HG02981 (cell line): Measurements from ENCODE around the gene GATA2.

Experiments used
- ATAC-seq: cut with Tn5 transposase; IDR thresholded peaks from one replicate; pipeline ENCODE4 v1.9.1; 2021; ENCODE audit warnings: mild to moderate bottlenecking, moderate library complexity; ENCODE audit not compliant: unreplicated experiment

GATA2 gene

DNA sequence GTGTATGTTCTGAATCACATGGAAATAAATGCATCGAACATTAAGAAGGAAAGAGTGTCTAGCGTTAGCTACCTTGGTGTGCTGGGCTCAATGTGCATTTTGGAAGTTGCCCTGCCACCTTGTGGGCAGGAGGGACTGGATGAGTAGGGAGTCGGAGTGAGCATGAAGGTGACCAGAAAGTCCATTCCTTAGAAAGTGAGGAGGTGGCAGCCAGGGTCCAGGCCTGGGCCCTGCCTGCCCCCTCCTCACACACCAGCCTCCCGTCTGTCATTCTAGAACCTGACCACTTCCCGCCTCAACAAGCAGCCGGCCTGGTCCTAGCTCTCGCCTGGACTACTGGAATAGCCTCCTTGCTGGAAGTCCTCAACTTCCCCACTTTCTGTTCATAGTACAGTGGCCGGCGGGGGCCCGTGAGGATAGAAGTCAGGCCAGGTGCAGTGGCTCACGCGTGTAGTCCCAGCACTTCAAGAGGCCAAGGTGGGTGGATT is 10.2 kb upstream of the GATA2 start:
- no peak for ATAC-seq

- no peak for ATAC-seq
Measured at GRCh38 chr3:128502712-128503111, 9.7 kb upstream of the GATA2 start.

GRCh38 chr3:128501431-128501830 is 8.4 kb upstream of the GATA2 start:
- ATAC-seq, result no peak

GRCh38 chr3:128500556-128500955 is 7.6 kb upstream of the GATA2 start:
- ATAC-seq, result no peak

GRCh38 chr3:128499724-128500275 is 6.8 kb upstream of the GATA2 start:
- ATAC-seq, result no peak

DNA sequence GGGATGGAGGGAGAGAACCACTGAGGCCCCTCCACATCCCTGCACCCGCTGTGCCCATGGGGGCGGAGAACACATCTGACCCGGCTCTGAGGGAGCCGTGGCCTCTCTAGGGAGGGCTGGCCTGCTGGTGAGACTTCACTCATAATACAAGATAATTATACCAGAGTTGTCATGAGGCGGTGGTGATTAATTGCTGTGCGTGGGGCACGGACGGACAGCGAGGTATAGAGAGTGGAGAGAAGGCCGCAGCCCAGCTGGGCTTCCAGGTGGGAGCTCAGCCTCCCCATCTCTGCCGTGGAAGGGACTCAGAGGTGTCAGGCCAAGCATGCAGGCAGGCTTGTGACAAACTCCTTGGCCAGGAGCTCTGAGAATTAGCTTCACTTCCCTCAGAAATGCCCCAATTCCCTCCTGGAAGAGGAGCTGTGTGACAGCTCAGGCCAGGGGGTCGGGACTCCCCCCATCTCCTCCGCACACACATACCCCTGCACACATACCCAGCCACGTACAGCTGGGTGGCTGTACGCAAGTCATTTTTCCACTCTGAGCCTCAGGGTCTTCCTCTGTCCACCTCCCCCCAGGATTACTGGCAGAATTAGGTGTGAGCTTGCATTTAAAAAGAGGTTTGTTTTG is 6.0 kb upstream of the GATA2 start:
- ATAC-seq, result no peak

DNA sequence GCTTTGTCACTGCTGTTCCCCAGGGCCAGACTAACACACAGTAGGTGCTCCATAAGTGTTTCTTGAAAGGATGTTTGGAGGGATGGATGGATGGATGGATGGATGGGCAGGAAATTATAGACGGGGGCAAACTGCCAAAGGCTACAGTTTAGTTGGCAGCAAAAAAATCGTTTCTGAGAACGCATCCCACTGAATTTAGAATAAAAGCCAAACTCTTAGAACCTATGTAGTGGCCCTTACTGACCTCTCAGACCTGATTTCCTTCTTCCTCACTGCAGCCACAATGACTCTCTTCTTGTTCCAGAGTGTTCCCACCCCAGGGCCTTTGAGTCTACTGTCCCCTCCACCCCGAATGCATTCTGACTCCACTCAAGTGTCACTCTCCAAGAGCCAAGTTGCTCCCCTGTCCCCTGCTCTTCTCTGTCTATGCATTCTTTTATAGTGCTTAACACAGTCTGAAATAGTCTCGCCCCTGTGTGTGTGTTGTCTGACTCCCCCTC is 5.2 kb upstream of the GATA2 start:
- ATAC-seq, result no peak

DNA sequence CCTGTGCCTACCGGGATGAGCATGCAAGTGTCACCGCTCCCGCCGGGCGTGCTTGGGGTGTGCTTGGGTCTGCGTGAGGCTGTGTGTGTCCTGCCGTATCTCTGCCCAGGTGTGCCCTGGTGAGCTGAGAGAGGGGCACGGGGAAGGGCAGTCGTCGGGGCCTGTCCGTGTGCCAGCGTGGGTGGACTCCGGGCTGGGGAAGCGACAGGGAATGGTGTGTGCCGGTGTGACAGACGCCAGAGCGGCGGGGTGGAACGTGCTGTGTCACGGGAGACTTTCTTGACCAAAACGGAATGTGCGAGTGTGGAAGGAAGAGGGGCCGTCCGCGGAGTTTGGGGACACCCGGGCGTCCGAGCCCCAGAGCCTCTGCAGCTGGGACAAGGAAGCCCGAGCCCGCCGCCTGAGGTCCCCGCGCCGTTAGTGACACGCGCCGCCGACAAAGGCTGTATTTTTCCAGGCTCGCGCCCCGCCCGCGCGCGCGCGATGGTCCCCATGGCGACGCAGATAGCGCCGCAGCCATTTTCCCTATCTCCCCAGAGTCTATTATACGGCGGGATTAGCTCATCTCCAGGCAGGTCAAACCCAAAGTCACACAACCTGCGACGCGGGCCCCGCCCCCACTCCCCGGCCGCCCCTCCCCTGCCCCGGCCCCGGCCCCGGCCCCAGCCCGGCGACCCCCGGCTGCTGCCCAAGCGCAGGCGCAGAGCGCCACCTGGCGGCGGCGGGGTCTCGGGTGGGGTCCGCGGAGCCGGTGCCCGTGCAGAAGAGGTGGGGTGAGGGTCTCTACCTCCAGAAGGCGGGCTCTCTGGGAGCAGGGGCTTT is 4.5 kb upstream of the GATA2 start:
- no peak for ATAC-seq

DNA sequence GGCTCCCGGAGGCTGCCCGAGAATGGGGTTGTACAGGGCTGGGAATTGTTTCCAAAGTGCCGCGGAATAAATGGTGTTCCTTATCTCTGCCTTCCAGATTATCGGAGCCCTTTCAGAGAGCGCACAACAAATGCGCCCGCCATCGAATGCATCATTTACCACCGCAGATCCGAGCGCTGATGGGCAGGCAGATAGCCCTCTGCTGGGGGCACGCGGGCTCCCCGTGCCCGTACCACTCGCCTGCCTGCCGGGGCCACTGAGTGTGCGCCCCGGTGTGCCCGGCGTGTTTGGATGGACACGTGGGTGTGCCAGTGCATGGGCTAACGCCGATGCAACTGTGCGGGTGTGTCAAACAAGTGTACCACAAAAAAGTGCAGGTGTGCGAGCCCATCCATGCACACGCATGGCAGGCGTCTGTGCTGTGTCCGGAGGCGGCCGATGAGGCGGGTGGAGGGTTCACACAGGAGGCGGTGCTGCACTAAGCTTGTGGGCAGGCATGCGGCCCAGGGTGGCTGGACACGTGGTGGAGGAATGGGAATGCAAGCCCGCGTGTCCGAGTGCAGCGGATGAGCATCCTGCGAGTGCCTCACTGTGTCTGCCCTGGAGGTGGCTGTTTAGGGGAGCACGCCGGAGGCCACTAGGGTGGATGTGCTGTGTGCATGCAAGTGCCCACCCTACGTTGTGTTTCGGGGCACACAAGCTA is 3.8 kb upstream of the GATA2 start:
- no peak for ATAC-seq

DNA sequence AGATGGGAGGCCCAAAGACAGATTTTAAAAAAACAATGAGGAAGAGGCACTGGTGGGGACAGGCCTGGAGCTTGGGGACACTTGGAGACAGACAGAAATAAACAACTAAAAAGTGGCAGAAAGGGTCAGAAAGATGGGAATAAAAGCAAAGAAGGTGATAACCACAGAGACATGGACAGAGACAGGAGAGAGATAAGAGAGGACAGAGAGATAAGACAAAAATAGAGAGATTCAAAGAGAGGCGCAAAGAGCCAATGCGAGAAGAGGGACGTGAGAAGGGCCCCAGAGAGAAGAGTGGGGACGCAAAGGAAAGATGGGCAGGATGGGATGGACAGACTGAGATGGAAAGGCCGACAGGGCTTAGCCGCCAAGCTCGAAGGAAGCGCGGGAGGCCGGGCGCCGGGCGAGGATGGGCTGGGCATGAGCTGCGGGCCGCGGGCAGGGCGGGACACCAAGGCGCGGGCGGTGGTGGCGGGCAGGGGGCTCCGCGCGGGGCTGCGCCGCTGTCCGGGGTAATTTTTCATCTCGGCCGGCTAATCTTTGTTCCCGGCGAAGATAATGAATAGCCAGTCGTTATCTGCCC is 3.1 kb upstream of the GATA2 start:
- no peak for ATAC-seq

GRCh38 chr3:128495435-128495970 is 2.5 kb upstream of the GATA2 start:
- no peak for ATAC-seq

GRCh38 chr3:128494367-128494650 is 1.3 kb upstream of the GATA2 start:
- no peak for ATAC-seq

- ATAC-seq, result no peak
Measured at GRCh38 chr3:128493570-128494366, 767 bp upstream of the GATA2 start.

DNA sequence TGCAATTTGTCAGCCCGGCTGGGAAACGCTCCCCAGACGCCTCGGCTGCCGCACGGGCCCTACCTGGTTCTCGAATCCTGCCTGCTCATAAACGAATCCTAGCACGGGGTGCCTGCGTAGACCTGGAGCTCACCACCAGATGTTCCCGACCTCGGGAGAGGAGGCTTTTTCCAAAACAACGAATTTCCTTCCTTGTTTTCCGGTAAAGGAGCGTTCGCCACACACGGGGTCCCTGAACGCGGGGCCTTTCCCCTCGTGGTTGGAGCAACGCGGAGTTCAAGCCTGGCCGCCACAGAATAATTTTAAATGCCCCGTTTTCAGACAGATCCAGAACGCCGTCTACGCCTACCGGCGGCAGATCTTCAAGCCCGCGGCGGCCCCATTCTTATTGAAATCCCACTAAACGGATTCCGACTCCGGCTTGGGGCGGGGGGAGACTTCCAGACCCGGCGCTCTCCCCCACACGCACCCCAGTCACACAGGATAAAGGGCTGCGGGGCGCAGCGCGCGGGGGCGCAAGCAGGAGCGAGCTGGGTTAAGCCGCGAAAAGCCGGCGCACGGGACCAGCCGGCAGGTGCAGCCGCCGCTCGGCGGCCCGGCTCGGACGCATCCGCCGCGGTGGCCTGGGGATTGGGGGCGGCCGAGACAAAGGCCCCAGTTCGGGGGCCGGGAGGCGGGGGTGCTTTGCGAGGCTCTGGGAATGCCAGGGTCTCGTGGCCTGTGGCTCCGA is 895 bp downstream of the GATA2 start:
- no peak for ATAC-seq

GRCh38 chr3:128491691-128491940 is 1.4 kb downstream of the GATA2 start:
- no peak for ATAC-seq

DNA sequence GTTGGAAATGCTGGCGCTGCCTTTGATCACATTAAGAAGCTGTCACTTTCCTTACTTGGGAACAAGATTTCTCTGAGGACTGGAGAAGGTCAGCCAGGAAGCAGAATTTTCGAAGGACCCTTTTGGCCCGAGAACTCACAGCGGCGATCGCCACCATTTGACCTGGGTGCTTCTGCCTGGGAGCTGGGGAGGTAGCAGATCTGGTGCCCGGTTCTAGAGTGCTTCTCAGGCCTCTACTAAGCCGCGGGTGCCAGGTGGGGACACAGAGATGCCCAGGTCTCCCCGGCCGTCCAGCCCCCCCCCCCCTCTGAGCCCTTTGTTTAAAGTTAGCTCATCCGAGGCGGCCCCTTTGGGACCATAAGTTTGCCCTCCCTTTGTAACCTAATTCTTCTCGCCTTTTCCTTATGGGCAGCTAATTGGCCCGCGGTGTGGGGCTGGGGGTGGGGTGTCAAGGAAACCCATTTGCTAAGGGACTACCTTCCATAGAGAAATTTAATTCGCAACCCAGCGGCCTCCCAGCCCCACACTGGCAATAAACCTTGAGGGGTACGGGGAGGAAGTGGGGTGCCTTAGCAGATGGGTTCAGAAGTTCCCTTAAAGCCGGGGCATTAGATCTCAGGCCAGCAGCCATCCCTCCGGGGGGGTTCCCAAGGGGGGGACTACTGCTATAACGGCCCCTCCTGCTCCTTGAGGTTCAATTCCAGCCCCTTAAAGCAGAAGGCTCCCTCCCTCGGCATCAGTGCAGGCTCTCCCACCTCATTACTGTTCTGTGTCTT is 1.9 kb downstream of the GATA2 start:
- ATAC-seq, result no peak

GRCh38 chr3:128490650-128490914 is 2.4 kb downstream of the GATA2 start:
- ATAC-seq, result no peak

GRCh38 chr3:128489927-128490649 is 2.9 kb downstream of the GATA2 start:
- ATAC-seq, result no peak

DNA sequence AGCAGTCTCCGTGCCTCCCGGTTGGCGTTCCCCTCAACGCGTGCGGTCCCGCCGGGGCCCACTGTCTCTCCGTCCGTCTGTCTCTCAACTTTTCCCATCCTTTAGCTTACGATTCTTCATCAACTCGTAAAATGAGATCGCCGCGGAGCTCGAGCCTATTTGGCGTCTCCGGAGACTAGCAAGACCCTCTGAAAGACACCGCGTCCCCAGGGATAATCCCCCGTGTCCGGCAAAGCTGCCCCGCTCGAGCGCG is 3.4 kb downstream of the GATA2 start:
- ATAC-seq, result no peak
